Activated T-helper 17 cell treated with anti-CD3 and anti-CD28 coated beads, Interleukin-2, amount 50 U/mL, for 72 hours (primary cell): Measurements from ENCODE around the gene DGKZ. TPM values are rescaled to one million over a fixed set of nuclear protein-coding genes. Genes with fewer than 3 reads are reported as not detected.

Source experiments
- ATAC-seq: fragments of 150-1000 bp; cut with Tn5 transposase; replicated peaks from 2 replicates; pipeline ENCODE4 v1.10.0; 2021; ENCODE audit warnings: mild to moderate bottlenecking, moderate library complexity
- H3K27ac Mint-ChIP-seq: one replicate; pipeline ENCODE4 v1.8.0; 2022; ENCODE audit warnings: mixed read lengths
- H3K27me3 Mint-ChIP-seq: one replicate; pipeline ENCODE4 v1.8.0; 2022; ENCODE audit warnings: mixed read lengths
- H3K36me3 Mint-ChIP-seq: one replicate; pipeline ENCODE4 v1.8.0; 2022; ENCODE audit warnings: low read depth, mild to moderate bottlenecking, mixed read lengths
- H3K4me1 Mint-ChIP-seq: one replicate; pipeline ENCODE4 v1.8.0; 2022; ENCODE audit warnings: mixed read lengths
- H3K4me3 Mint-ChIP-seq: one replicate; pipeline ENCODE4 v1.8.0; 2022; ENCODE audit warnings: mild to moderate bottlenecking, mixed read lengths
- H3K9me3 Mint-ChIP-seq: one replicate; pipeline ENCODE4 v1.8.0; 2022; ENCODE audit warnings: mixed read lengths
- total RNA-seq, 2 donors: library from RNA; stranded (reverse); gene quantifications; one replicate each; pipeline ENCODE4 v1.2.3, GENCODE V29; 2022

The DGKZ gene
- total RNA-seq, 2 donors from 2014 or later, result 78.9 to 100 TPM

DNA sequence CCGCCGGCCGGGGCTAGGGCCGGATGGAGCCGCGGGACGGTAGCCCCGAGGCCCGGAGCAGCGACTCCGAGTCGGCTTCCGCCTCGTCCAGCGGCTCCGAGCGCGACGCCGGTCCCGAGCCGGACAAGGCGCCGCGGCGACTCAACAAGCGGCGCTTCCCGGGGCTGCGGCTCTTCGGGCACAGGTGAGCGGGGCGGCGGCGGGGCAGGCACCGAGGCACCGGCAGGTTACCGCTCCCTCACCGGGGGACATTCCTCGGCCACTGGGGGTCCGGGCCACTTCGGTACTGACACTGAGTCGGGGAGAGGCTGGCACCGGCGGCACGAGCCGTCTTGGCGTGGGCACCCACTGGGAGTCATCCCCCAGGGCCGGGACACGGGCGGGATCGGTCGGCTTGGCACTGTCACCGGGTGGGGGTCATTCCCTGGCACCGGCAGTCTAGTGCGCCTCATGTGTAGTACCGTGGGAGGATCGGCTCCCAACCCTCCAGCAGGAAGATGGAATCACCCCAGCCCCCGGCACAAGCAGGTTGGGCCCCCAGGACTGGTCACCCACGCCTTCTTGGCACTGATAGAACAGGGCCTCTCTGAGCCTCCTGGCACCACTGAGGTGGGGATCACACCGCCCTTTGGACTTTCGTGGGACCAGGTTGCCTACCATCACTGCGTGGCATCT, 511 bp downstream of the DGKZ start:
- no peak for ATAC-seq
- Mint-ChIP-seq H3K27me3 (no peaks in the 10 kb centered on the region), H3K27ac (peak overlapping the region; percentile 82), H3K4me3 (peak overlapping the region; percentile 92), H3K4me1 (peaks cover 49% of the 10 kb centered on the region), H3K36me3 (peaks cover 6% of the 10 kb centered on the region), H3K9me3 (no peaks in the 10 kb centered on the region)

DNA sequence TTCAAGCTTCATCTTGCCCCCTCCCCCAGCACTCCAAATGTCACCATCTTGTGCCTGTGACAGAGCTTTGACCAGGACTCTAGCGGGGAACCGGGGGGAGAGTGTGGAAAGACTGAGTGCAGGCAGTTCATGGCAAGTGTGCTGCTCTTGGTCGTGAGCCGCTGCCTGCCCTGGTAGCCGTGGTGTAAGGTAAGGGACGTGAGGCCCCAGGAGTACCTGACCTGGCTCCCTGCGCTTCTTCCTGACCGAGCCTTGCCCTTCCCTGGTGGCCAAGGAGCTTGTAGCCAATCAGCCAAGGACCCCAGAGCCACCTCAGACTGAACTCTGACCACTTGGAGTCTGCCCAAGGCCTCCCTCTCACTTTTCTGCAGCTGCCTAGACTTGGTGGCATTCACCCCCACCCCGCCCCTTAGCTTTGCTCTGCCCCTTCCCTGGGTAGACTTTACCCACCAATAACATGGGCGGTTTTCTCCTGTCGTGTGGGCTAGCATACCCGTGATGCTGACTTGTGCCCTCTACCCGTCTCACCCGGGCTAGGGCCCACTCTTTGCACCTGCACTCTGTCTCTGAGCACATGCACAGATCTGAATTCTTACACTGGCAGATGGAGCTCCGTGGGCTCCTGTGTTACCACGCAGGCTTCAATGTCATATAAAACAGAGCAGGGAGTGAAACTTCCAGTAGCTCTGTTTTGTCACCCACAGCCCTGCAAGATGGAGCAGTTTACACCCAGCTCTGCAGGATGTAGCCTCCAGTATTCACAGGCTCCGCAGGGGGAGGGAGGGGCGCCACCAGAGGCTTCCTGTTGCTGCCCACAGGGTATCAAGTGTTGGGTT, 1.5 kb downstream of the DGKZ start:
- Mint-ChIP-seq H3K9me3 (no peaks in the 10 kb centered on the region), H3K4me1 (peaks cover 56% of the 10 kb centered on the region), H3K36me3 (peaks cover 6% of the 10 kb centered on the region), H3K4me3 (peak overlapping the region; percentile 92), H3K27ac (peak overlapping the region; percentile 82), H3K27me3 (no peaks in the 10 kb centered on the region)
- ATAC-seq, result peak; percentile 40

DNA sequence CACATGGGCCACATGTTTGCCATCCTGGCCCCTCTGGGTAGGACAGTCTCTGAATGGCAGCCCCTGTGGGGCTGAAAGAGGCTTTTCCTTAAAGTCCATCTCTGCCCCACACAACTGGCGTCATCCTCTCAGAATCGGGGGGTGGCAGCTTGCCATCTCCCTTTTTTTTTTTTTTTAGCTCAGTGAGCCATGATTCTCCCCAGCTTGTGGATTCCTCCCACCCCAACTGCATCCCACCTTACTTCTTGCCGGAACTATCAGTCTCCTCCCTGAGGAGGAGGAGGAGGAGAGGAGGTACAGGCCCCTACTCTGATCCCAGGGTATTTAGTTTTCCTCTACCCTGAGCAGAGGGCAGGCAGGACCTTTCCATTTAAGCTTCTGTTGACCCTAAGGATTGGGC, 3.4 kb downstream of the DGKZ start:
- Mint-ChIP-seq H3K4me1 (peaks cover 55% of the 10 kb centered on the region), H3K27ac (no peak overlapping the region), H3K9me3 (no peaks in the 10 kb centered on the region), H3K36me3 (peaks cover 10% of the 10 kb centered on the region), H3K27me3 (no peaks in the 10 kb centered on the region), H3K4me3 (peak overlapping the region; percentile 92)
- no peak for ATAC-seq

DNA sequence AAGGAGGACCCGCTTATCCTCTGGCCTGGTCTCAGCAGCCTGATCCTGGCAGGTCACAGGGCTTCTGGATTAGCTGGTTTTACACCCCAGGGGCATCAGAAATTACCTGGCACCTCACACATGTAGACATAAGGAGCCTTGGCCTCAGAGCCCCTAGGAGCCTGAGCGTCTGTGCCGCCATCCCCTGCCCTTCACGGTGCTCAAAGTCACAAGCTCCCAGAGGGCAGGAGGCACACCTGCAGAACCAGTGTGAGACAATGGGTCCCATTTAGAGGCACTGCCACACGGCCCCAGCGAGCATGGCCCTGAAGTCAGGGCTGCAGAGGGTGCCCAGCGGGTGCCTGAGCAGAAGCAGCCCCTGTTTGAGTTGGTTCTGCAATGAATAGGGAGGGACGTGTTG, 3.9 kb downstream of the DGKZ start:
- Mint-ChIP-seq H3K4me3 (peak overlapping the region; percentile 92), H3K4me1 (peaks cover 52% of the 10 kb centered on the region), H3K36me3 (peaks cover 10% of the 10 kb centered on the region), H3K9me3 (no peaks in the 10 kb centered on the region), H3K27ac (peak overlapping the region; percentile 93), H3K27me3 (no peaks in the 10 kb centered on the region)
- no peak for ATAC-seq

- peaks cover 52% of the 10 kb centered on the region for H3K4me1 Mint-ChIP-seq
- ATAC-seq, result no peak
- peak overlapping the region; percentile 93 for H3K27ac Mint-ChIP-seq
- H3K9me3 Mint-ChIP-seq, result no peaks in the 10 kb centered on the region
- peaks cover 10% of the 10 kb centered on the region for H3K36me3 Mint-ChIP-seq
- peak overlapping the region; percentile 92 for H3K4me3 Mint-ChIP-seq
- no peaks in the 10 kb centered on the region for H3K27me3 Mint-ChIP-seq
Measured at GRCh38 chr11:46351606-46352005, 4.3 kb downstream of the DGKZ start.

DNA sequence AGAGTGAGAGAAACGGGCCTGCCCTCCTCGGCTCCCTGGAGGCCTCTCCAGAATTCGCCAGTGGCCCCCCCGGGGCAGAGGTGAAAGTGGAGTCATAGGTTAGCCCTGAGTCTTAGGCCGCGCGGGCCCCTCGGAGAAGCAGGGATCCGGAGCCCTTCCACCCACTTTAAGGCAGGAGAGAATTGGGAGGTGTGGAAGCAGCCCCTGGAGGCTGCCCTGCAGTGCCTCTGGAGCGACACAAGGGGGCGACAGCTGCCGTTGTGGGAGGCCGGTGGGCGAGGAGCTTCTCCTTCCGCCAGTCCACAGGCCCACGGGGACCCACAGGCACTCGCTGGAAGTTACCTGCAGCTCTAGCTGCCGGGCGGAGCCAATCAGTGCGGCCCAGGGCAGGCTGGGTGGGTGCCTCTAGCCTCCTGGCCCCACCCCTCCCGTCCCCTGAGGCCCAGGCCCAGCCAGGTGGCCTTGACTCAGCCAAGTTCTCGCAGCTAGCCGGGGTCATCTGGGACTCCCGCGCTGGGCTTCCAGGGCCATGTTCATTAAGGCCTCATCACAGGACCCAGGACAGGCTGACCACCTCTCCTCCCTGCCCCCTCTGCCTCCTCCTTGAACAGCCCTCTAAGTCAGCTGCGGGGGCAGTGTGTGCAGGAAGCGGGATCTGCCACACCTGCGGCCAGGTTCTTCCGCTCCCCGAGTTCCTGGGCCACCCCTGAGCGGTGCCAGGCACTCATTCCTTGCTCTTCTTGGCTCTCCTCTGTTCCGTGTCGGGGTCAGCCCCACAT, 5.0 kb downstream of the DGKZ start:
- peak; percentile 41 for ATAC-seq
- no peaks in the 10 kb centered on the region for H3K27me3 Mint-ChIP-seq
- peaks cover 52% of the 10 kb centered on the region for H3K4me1 Mint-ChIP-seq
- no peaks in the 10 kb centered on the region for H3K9me3 Mint-ChIP-seq
- H3K27ac Mint-ChIP-seq, result peak overlapping the region; percentile 93
- H3K36me3 Mint-ChIP-seq, result peaks cover 9% of the 10 kb centered on the region
- peak overlapping the region; percentile 92 for H3K4me3 Mint-ChIP-seq

- H3K27me3 Mint-ChIP-seq, result no peaks in the 10 kb centered on the region
- no peaks in the 10 kb centered on the region for H3K9me3 Mint-ChIP-seq
- peaks cover 56% of the 10 kb centered on the region for H3K4me1 Mint-ChIP-seq
- H3K4me3 Mint-ChIP-seq, result peak overlapping the region; percentile 92
- peak; percentile 44 for ATAC-seq
- peak overlapping the region; percentile 93 for H3K27ac Mint-ChIP-seq
- peaks cover 9% of the 10 kb centered on the region for H3K36me3 Mint-ChIP-seq
Measured at GRCh38 chr11:46353698-46354097, 6.4 kb downstream of the DGKZ start.

DNA sequence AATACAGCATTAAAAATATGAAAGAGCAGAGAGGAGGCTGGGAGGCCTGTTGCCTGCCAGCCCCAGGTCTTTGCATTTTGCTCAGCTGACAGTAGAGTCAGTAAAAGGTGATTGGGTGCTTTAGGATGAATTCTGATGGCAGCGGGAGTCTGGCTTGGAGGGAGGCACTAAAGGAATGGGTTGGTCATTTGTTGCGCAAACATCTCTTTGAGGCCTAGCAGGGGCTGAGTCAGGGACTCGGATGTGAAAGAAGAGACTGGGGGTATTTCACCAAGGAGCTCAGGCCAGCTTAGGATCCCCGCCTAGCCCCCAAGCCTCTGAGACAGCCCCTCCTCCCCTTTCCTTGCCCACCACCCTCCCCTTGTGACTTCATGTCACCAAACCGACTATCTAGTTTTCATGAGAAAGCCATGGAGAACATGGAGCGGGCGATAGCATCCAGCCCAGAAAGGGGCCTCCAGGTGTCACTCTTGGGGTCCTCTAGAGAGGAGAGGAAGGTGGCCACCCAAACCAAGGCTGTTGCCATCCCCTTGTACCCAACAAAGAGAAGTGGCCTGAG, 9.7 kb downstream of the DGKZ start:
- Mint-ChIP-seq H3K4me3 (peak overlapping the region; percentile 61), H3K27me3 (no peaks in the 10 kb centered on the region), H3K27ac (peak overlapping the region; percentile 84), H3K4me1 (peaks cover 33% of the 10 kb centered on the region), H3K9me3 (no peaks in the 10 kb centered on the region), H3K36me3 (peaks cover 9% of the 10 kb centered on the region)
- no peak for ATAC-seq

DNA sequence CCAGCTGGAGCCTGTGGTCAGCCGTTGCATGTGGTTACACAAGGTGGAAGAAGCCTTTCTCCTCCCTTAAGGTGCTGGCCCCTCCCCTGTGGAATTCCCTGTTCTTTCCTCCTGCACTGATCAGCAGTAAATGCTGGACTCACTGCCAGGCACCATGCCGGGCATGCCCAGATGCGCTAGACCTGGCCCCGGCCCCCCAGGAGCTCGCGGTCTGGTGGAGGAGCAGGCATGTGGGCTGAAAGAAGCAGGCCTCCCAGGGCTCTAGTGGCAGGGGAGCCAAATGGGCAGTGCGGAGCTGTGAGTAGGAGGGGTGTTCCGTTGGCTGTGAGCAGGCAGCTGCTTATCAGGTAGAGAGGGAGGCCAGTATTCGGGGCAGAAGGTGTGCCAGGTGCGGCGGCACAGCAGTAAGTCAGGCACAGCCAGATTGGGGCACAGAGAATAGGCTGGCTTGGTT, 10.2 kb downstream of the DGKZ start:
- Mint-ChIP-seq H3K27ac (peak overlapping the region; percentile 84), H3K4me1 (peaks cover 32% of the 10 kb centered on the region), H3K36me3 (peaks cover 9% of the 10 kb centered on the region), H3K9me3 (no peaks in the 10 kb centered on the region), H3K27me3 (no peaks in the 10 kb centered on the region), H3K4me3 (peak overlapping the region; percentile 61)
- ATAC-seq, result no peak

DNA sequence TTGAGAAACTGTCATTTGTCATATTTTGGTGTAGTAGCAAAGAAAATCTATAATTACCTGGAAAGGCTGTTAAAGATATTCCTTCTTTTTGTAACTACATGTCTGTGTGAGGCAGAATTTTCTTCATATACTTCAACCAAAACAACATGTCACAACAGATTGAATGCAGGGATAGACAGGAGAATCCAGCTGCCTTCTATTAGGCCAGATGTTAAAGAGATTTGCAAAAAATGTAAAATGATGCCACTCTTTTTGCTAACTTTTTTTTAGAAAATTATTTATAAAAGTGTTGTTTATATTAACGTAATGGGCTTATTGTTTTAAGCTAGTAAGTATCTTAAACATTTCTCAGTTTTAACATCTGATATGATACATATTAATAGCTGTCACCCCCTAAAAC, 12.7 kb downstream of the DGKZ start:
- Mint-ChIP-seq H3K36me3 (peaks cover 6% of the 10 kb centered on the region), H3K9me3 (no peaks in the 10 kb centered on the region), H3K27me3 (no peaks in the 10 kb centered on the region), H3K4me1 (peaks cover 22% of the 10 kb centered on the region), H3K4me3 (peak overlapping the region; percentile 92), H3K27ac (peak overlapping the region; percentile 94)
- ATAC-seq, result no peak

DNA sequence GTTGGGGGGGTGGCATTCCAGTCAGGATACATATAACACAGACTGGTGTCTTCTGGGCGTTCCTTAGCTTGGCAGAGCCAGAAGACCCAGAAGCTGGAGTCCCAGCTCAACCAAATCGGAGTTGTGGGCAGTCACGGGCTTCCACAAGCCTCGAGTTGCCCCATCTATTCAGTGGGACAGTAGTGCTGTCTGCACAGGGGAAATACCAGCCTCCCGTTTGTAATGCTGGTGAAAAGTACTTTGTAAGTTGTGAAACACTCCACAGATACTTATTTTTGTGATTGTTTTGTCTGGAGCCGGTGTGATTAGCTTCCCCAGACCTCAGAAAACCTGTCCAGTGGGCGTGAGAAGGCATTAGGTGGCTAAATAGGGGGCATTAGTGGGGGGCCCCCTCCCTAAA, 13.6 kb downstream of the DGKZ start:
- ATAC-seq, result peak; percentile 56
- peak overlapping the region; percentile 92 for H3K4me3 Mint-ChIP-seq
- peaks cover 6% of the 10 kb centered on the region for H3K36me3 Mint-ChIP-seq
- H3K4me1 Mint-ChIP-seq, result peaks cover 24% of the 10 kb centered on the region
- no peaks in the 10 kb centered on the region for H3K9me3 Mint-ChIP-seq
- H3K27me3 Mint-ChIP-seq, result no peaks in the 10 kb centered on the region
- H3K27ac Mint-ChIP-seq, result peak overlapping the region; percentile 94

- Mint-ChIP-seq H3K36me3 (peaks cover 5% of the 10 kb centered on the region), H3K9me3 (no peaks in the 10 kb centered on the region), H3K27ac (peak overlapping the region; percentile 94), H3K4me1 (peaks cover 19% of the 10 kb centered on the region), H3K27me3 (no peaks in the 10 kb centered on the region), H3K4me3 (peak overlapping the region; percentile 92)
- peak; percentile 96 for ATAC-seq
Measured at GRCh38 chr11:46361283-46362155, 14.3 kb downstream of the DGKZ start.

- Mint-ChIP-seq H3K27ac (peak overlapping the region; percentile 94), H3K4me3 (peak overlapping the region; percentile 92), H3K27me3 (no peaks in the 10 kb centered on the region), H3K9me3 (no peaks in the 10 kb centered on the region), H3K4me1 (peaks cover 14% of the 10 kb centered on the region), H3K36me3 (peaks cover 4% of the 10 kb centered on the region)
- no peak for ATAC-seq
Measured at GRCh38 chr11:46362156-46363030, 15.1 kb downstream of the DGKZ start.
